Raji (cell line): ENCODE measurements around the gene UMAD1.

Experiments
- POLR2A ChIP-seq: IDR thresholded peaks from 2 replicates; pipeline ENCODE4 v1.6.1; 2011; ENCODE audit warnings: low read depth, low read length, control low read depth; ENCODE audit not compliant: insufficient read depth

Gene UMAD1

GRCh38 chr7:7640221-7641128, at the start of gene UMAD1:
TSS of gene UMAD1 (plus strand) at chr7:7640752. CDS start at chr7:7673372, 32,620 bp downstream.
- peak; percentile 84 for TF ChIP-seq POLR2A

- no peak for TF ChIP-seq POLR2A
Measured at GRCh38 chr7:7595451-7595850, 45.1 kb upstream of the UMAD1 start.

GRCh38 chr7:7596176-7596575, 44.4 kb upstream of the UMAD1 start:
- TF ChIP-seq POLR2A: no peak

- no peak for TF ChIP-seq POLR2A
Measured at GRCh38 chr7:7607010-7607409, 33.5 kb upstream of the UMAD1 start.

GRCh38 chr7:7609330-7609729, 31.2 kb upstream of the UMAD1 start:
- TF ChIP-seq POLR2A: no peak

GRCh38 chr7:7612519-7612918, 28.0 kb upstream of the UMAD1 start:
- no peak for TF ChIP-seq POLR2A

- no peak for TF ChIP-seq POLR2A
Measured at GRCh38 chr7:7613210-7613609, 27.3 kb upstream of the UMAD1 start.

GRCh38 chr7:7614018-7614741, 26.4 kb upstream of the UMAD1 start:
- TF ChIP-seq POLR2A: no peak

GRCh38 chr7:7617550-7617949, 23.0 kb upstream of the UMAD1 start:
- TF ChIP-seq POLR2A: no peak

GRCh38 chr7:7618410-7618809, 22.1 kb upstream of the UMAD1 start:
- TF ChIP-seq POLR2A: no peak

GRCh38 chr7:7620236-7620635, 20.3 kb upstream of the UMAD1 start:
- no peak for TF ChIP-seq POLR2A

GRCh38 chr7:7620644-7621210, 19.8 kb upstream of the UMAD1 start:
- TF ChIP-seq POLR2A: no peak

- TF ChIP-seq POLR2A: no peak
Measured at GRCh38 chr7:7628476-7628875, 12.1 kb upstream of the UMAD1 start.

GRCh38 chr7:7630626-7631329, 9.8 kb upstream of the UMAD1 start:
- TF ChIP-seq POLR2A: no peak

- TF ChIP-seq POLR2A: no peak
Measured at GRCh38 chr7:7639421-7639820, 1.1 kb upstream of the UMAD1 start.
